ENCODE data around the gene FOXF2.
"Not testable (repeated sequence)": the region's sequence is repeated elsewhere in the genome, so short reads cannot be mapped to it uniquely, and the experiment has no call there.

The FOXF2 gene

DNA sequence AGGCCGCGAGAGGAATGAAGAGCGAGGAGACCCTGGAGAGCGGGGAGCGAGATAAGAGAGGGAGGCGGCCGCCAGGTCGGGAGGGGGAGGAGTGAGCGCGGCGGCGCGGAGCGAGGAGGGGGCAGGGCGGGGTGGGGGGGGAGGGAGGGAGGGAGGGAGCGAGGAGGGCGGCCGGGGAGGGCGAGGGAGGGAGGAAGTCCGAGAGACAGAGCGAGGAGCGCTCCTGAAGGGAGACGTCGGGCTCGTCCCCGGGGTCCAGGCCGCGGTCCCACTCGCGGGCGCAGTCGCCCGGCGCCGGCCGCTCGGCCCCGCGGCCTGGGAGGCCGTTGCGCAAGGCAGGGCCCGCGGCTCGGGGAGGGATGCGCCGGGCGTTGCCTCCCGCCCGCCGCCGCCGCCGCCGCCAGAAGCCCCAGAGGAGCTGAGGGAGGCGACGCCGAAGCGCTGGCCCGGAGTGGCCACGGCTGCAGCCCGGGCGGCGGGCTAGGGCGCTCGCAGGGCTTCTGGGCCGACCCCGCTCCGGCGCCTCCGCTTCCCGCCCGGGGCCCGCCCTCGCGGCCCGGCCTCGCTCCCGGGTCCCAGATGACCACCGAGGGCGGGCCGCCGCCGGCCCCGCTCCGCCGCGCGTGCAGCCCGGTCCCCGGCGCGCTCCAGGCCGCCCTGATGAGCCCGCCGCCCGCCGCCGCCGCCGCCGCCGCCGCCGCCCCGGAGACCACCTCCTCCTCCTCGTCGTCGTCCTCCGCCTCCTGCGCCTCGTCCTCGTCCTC lies at the start of gene FOXF2:
Gene FOXF2, plus strand, starts transcription at position 208 of the 764 bp plus-strand sequence. Its CDS starts 372 bp downstream, at position 580.
- DNase-seq (ENCODE audit: low read depth in 2 of 2): no peak

DNA sequence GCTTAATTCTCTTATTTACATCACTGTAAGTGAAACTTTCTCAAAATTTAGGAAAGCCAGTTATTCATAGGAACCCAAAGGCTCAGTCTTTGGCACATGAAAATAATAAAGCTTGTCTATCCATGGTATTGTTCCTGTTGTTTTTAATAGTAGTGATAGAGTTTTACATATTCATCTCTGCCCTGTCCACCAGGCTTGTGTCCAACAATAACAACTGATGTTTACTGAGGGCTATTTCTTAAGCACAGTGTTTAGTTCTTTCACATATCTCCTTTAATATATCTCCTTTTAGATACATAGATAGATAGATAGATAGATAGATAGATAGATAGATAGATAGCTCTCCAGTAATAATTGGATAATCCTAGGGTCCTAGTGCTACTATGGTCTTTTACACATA lies 43.3 kb upstream of the FOXF2 start:
- no peak for DNase-seq (ENCODE audit: low read depth in 2 of 2)

DNA sequence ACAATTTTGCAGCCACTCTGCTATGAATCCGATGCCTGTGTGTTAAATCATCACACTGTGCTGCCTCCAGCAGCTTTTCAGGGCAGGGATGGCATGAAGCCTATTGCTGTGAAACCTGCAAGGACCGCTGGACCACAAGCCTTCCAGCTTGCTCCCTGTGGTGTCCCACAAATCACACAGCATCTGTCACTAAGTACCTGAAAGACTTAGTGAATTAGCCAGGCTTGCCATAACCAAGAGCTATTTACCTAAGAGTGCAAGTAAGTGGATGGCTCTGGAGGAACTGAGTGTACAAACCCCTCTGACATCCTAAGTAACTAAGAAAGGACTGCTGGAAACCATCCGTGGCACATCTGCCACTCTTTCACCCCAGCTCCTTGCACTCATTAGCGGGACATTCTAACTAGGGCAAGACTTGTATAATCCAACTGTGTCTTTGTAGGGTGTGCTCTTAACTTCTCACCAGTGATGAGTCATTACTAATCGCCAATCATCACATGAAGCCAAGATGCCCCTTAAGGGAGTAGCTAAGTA lies 42.8 kb upstream of the FOXF2 start:
- no peak for DNase-seq (ENCODE audit: low read depth in 2 of 2)

DNA sequence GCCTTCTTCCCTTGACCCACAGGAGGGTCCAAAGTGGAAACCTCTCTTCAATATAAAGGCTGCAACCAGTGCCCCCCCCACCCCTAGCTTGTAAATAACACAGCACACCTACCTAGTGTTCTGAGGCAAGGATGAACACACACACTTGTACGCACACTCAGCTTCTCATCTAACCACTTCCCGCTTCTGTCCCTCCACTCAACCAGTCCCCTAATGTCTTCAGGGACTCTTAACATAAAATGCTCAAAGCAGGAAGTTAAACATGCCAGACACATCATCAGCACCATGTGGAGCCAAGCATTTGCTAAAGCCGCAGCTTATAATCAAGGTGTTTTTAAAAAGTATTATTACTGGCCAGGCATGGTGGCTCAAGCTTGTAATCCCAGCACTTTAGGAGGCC lies 42.2 kb upstream of the FOXF2 start:
- DNase-seq (ENCODE audit: low read depth in 2 of 2): no peak

GRCh38 chr6:1348675-1349074 lies 40.7 kb upstream of the FOXF2 start:
- no peak for DNase-seq (ENCODE audit: low read depth in 2 of 2)

DNA sequence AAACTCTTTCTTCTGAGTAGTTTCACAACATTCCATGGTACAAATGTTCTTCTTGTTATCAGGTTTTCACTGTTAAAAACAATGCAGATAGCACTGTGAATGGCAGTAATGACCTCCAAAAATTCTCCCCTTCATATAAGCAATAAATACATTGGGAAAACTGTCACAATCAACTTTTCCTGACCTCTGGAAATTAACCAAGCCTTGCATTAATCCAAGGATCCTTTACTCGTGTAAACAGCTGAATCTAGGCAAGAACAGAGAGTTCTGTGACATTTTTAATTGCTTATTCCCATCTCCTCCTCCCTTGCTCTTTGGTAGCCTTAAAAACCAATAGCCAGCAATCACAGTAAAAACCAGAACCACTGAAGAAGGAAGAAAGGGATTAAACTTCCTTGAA lies 39.7 kb upstream of the FOXF2 start:
- DNase-seq (ENCODE audit: low read depth in 2 of 2): no peak

- no peak for DNase-seq (ENCODE audit: low read depth in 2 of 2)
These were observed 37.9 kb upstream of the FOXF2 start for GRCh38 chr6:1351381-1352008.

GRCh38 chr6:1355068-1355467 lies 34.3 kb upstream of the FOXF2 start:
- not testable (repeated sequence) for DNase-seq (ENCODE audit: low read depth in 2 of 2)

GRCh38 chr6:1361717-1362116 lies 27.7 kb upstream of the FOXF2 start:
- DNase-seq (ENCODE audit: low read depth in 2 of 2): not testable (repeated sequence)

- DNase-seq (ENCODE audit: low read depth in 2 of 2): no peak
These were observed 26.7 kb upstream of the FOXF2 start for GRCh38 chr6:1362643-1363042.

- no peak for DNase-seq (ENCODE audit: low read depth in 2 of 2)
These were observed 26.1 kb upstream of the FOXF2 start for GRCh38 chr6:1363298-1363697.

DNA sequence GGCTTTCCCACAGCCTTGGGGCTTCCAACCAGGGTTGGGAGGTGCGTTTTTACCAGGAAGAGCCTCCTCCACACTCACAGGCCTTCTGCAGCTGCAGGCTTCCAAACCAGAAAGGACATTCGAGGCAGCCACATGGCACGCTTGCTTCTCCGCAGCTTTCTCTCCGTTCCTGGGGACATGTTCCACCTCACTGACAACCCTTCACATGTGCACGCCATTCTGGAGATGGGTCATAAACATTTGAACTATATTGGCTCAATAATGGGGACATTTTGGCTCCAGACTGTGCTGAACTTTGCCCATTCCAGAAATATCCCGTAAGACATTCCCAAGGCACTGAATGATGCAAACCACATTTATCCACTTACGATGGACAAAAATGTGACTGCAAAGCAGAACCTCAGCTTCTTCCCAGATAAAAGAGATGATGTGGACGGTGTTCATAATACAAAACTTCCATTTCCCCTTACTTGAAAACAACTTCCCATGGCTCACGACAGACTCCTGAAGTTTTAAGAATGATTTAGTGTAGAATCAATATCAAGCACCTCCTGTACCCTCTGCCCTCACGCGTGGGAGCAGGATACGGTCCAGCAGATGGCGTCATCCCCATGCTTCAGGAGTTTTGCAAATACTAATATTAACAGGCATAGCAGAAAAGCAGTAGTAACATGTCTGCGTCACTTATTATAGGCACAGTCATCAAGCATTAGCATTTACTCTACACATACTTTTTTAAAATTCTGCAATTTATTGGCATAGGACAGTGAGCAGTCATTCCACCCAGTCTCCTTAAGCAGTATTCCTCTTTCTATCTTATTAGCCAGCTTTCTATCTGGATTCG lies 25.4 kb upstream of the FOXF2 start:
- DNase-seq (ENCODE audit: low read depth in 2 of 2): no peak

GRCh38 chr6:1364791-1365190 lies 24.6 kb upstream of the FOXF2 start:
- DNase-seq (ENCODE audit: low read depth in 2 of 2): no peak

GRCh38 chr6:1365686-1366085 lies 23.7 kb upstream of the FOXF2 start:
- no peak for DNase-seq (ENCODE audit: low read depth in 2 of 2)

DNA sequence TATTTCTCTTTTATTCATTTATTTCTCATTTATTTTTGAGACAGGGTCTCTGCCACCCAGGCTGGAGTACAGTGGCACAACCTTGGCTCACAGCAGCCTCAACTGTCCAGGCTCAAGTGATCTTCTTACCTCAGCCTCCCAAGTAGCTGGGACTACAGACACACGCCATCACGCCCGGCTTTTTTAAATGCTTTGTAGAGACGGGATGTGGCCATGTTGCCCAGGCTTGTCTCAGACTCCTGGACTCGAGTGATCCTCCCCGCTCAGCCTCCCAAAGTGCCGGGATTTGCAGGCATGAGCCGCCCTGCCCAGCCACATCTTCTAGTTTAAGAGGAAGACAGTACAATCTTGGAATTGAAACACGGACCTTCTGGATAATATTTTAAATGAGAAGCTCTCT lies 21.6 kb upstream of the FOXF2 start:
- no peak for DNase-seq (ENCODE audit: low read depth in 2 of 2)

GRCh38 chr6:1368940-1369339 lies 20.4 kb upstream of the FOXF2 start:
- DNase-seq (ENCODE audit: low read depth in 2 of 2): no peak

GRCh38 chr6:1369695-1370094 lies 19.7 kb upstream of the FOXF2 start:
- DNase-seq (ENCODE audit: low read depth in 2 of 2): not testable (repeated sequence)

- DNase-seq (ENCODE audit: low read depth in 2 of 2): no peak
These were observed 17.4 kb upstream of the FOXF2 start for GRCh38 chr6:1371933-1372332.

GRCh38 chr6:1372690-1373089 lies 16.7 kb upstream of the FOXF2 start:
- no peak for DNase-seq (ENCODE audit: low read depth in 2 of 2)

DNA sequence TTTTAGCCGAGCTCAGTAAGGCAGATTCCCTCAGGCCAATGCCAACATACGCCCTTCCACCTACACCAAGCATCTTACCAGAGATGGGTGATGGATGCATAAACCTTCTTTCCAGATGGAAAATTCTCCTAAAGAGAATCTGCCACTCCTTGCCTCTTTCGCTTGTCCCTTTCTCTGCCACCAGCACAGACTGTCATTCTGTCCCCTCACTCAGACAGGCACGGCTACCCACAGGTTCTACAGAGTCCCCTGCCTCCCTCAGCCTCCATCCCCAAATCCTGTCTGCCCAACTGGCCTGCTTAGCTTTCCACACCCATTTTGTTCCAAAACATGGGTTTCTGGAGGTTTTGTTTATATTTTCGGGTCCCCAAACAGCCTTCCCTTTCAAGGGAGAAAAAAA lies 12.7 kb upstream of the FOXF2 start:
- DNase-seq (ENCODE audit: low read depth in 2 of 2): no peak

DNA sequence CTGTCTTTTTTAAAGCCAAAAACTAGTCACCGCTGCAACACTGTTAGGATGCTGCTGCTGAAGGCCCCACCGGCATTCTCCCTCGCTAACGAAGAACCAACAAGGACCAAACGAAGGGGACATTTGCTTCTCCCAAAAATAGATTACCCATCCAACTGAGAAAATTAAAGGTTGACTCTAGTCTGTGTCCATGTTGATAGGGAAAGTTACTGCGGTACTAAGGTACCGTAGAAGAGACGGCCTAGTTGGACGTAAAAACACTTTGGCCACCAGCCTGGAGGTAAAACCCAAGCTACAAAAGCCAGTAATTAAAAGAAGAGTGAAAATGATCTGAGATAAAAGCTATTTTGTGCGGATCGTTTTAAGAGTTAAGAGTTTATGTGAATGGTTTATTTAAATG lies 11.8 kb upstream of the FOXF2 start:
- DNase-seq (ENCODE audit: low read depth in 2 of 2): no peak

All from stimulated activated CD8-positive, alpha-beta memory T cell treated with anti-CD3 and anti-CD28 coated beads, Interleukin-7, amount 100 ng/mL, for 1 hour (primary cell).